GM21447 (cell line): ENCODE data around the gene PIP5K1B.

ENCODE experiments used
- ATAC-seq: cut with Tn5 transposase; IDR thresholded peaks from one replicate; pipeline ENCODE4 v1.9.1; 2021; ENCODE audit not compliant: unreplicated experiment

PIP5K1B gene

DNA sequence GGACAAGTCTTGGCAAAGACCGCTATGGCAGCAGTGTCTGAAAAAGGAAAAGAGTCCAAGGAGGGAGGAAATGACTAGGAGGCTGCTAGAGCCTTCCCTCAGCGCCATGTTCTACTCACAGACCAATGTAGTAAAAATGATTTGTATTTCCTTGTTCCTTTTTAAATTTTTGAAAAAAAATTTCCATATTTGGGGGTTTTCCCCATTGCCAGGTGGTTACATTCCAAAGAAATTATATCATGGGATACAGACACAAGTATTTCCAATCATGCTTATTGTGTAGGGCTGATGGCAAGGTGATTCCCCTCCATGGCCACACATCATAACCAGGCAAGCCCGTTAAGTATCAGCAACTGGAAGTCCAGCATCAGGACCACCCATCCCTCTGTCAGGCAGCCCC, 138.2 kb downstream of the PIP5K1B start:
- no peak for ATAC-seq

DNA sequence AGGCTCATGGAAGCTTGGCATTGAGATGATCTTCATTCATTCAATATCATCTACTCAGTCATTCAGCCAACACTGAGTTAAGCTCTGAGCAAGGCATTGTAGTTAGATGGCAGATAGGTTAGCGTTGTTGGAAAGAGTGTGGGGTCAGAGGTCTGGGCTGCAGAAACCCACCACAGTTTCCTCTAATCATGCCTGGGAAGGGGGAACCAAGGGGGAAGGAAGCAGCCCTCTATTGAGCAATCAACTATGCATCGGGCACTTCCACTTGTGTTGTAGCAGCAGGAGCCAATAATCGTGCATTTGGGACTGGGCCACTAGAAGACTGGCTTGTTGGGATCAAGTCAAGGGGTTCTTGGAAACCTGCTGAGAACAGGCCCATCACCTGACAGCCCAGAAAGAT, 139.1 kb downstream of the PIP5K1B start:
- no peak for ATAC-seq

DNA sequence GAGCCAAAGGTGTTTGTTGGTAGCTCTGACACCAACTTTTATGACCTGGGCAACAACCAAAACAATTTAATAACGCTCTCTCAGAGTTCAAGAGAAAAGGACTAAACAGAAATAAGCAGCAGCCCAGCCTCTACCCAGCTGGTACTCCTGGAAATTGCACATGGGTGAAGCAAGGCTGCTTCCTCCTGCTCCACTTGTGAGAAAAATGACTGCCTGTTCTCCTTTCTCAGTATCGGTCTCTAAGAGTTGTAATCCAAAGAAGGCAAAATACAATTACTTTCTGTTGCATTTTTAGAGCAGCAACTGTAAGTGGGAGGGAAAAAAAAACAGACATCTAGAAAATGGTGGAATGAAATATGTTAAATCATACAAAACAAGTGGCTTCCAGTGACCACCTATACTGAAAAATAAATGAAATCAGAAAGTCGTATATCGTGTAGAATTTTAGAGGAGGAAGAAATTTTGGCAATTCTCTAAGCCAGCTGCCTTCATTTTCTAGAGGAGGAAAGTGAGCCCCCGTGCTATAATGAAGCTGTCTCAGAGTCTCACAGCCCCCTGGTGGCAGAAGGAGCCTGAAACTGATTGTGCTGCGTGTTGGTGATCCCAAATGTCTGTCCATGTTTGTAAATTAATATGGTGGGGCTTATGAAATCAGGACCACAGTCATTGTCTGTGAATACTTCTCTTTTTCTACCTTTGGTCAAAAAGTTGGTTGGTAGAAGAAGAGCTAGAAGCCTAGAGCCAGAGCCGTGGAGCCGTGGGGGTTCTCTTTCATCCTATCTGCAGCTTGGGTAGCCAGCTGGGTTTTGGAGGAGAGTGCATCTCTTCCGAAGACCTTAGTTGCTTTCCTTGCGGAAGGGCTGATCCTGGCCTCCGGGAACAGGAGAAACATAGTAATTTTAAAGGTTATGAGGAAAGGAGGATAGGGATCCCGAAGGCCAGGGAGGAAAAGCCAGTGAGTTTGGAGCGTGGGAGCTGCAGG, 139.9 kb downstream of the PIP5K1B start:
- peak; percentile 68 for ATAC-seq

DNA sequence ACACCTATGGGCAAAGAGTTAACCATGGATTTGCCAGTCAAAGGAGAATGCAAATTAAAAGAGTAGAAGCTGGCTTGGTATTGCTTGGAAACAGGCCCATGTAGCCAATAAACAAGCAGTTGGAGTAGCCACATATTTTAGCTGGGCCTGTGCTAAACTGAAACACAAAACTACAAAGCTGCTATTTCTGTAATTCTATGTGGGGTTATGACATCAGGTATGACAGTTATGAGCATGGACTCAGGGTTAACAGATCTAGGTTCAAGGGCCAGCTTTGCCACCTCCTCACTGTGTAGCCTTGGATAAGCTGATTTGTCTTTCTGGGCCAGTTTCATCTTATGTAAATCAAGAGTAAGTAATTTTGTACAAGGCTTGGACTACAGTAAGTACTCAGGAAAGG, 142.7 kb downstream of the PIP5K1B start:
- no peak for ATAC-seq

DNA sequence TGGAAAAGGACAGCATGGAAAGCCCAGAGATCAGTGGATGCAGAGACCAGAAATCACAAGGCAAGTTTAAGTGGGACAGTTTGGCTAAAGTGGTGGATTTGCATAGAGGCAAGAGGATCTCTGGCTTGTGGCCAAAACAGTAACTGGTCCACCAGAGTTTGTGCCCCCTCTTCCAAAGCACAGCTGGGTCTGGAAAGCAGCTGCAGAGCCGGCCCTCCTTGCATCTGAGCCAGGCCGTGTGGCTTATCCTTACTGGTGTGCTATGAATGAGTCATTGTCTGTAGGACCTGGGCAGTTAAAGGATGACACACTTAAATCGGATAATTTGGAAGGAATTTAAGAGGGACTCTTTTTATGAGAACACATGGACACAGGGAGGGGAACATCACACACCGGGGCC, 146.6 kb downstream of the PIP5K1B start:
- no peak for ATAC-seq

DNA sequence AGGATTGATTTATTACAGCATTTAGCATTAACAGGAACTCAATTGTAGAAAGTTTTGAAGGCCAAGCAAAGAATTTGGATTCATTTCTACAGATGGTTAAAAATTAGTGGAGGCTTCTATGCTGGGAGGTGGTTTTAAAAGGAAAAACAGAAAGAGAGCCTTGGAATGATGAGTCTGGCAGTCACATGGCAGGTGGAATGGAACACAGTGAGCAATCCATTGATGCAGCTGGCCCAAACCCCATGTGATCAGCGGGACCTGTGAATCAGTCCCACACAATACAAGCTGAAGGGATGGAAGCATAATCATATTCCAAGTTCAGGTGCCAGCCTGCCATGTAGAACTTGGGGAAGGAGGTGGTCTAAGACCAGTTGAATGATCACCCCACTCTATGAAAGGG, 147.9 kb downstream of the PIP5K1B start:
- no peak for ATAC-seq

DNA sequence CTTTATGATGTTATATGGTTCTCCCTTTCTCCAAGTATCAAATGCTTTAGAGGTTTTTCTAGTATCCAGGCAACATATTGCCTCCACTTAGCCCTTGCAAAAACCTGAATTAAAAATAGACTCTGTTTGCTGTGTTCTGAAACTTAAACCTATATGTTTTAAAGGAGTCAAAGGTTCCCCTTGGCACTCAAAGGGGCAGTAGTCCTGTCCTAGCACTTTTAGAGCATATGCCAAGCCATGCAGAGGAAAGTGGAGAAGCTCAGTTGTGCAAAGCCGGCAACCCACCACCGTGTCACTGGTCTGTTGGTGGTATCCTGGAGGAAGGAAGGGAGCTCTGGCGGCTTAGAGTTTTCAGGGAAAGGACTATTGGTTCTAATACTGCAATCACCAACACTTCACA, 154.3 kb downstream of the PIP5K1B start:
- ATAC-seq, result no peak

DNA sequence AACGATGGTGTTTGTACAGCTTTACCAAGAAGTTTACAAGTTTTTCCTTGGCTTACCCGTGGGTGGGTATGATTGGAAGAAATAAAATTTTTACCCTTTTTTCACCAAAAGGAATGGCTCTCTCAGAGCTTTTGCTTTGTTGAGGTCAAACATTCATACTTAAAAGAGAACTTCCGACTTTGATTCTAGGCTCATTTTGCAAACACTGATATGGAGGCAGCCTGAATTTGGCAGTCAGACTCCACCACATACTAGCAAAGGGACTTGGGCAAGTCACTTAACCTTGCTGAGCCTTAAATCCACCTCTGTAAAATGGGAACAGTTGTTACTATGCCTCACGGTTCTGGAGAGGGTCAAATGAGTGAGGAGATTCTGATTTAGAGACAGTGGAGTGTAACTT, 155.4 kb downstream of the PIP5K1B start:
- ATAC-seq, result no peak

DNA sequence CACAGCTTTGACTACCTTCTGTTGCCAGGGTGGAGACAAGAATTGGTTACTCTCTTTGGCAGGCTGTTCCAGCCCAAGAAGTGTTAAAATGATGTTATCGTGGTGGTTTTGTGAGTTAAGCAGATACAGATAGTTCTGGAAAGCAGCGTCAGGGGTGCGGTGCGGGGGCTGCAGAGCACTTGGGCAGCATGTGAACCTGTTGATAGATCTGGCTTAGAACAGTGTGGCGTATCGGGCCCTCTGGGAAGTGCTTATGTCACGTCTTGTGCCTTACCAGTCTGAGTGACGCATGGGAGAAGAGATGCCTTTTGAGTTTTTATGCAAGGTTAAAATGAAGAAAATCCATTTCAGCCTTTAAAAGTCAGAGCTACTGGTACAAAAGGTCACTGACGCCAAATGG, 156.4 kb downstream of the PIP5K1B start:
- ATAC-seq, result no peak

DNA sequence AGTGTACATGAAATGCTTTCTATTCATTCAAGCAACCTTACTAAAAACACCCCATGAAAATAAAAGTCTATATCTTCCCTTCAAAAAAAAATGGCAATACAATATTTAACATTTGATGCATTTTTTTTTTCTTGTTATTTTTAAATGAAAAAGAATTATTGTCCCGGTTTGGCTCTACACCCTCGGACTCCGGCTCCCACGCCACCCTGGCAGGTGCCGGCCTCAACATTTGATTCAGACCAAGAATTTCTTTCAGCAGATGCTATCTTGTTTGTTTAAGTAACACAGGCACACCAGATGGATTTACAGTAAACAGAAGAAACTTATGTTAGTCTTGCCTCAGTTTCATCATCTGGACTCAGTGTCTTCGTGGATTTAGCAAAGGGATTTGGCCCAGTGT, 162.0 kb downstream of the PIP5K1B start:
- ATAC-seq, result no peak

DNA sequence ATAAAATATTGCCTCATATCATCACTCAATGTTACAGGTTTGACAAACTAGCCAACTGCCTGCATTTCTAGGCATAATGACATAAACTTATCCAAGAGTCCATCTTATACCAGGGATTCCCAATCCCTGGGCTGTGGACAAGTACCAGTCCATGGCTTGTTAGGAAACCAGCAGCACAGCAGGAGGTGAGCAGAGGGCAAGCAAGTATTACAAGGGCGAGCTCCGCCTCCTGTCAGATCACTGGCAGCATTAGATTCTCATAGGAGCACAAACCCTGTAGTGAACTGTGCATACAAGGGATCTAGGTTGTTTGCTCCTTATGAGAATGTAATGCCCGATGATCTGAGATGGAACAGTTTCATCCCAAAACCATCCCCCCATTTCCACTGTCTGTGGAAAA, 164.0 kb downstream of the PIP5K1B start:
- no peak for ATAC-seq

DNA sequence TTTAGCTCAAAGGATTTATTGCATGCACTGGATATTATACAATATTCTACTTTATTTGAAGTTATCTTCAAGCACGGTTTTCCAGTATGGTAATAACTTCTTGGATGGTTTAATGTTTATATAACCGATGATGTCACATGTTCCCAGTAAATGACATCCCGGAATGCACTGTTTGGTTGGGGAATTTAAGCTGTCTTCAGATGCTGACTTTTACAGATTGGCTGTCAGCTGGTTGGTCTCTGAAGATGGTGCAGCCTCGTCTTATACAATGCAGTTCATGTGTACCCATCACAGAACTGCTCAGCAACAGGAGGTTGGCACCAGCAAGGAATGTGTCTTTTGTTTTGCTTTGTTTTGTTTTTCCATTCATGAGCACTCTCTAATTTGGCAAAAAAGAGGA, 165.0 kb downstream of the PIP5K1B start:
- ATAC-seq, result no peak

DNA sequence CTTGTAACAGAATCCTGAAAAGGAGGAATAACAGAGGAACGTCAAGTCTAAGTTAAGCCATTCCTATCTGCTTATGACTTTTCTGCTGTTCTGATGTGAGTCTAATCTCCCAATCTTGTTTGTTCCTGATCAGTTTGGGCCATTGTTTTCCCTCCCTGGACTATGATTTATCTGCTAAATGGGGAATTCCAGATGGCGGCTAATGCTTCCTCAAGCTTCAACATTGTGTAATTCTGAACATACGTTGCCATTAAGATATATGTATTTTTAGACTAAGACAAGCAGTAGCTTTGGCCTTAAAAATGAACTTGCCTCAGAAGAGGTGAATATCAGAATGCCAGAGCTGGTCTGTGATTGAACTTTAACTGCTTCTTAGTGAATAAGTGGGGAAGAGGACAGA, 166.2 kb downstream of the PIP5K1B start:
- ATAC-seq, result no peak

DNA sequence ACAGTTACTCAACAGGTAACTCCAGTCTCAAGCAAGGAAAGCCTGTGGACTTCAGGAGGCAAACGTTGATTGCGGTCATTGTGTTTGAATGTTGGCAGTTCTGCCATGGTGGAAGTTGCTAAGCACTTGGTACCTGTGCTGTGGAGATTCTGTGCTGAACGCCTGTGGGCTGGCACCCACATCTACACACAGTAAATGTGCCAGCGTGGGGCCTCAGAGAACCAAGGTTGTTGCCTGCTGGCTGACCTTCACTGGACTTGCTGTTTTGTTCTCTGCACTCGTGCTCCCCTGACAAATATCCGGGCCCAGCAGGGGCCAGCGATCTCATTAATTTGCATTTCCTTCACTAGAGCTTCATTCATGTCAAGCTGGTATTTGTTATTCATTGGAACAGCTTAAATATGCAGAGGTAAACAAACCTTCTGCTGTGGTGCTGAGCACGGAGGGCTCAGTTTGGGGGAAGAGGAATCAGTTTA, 167.0 kb downstream of the PIP5K1B start:
- no peak for ATAC-seq

DNA sequence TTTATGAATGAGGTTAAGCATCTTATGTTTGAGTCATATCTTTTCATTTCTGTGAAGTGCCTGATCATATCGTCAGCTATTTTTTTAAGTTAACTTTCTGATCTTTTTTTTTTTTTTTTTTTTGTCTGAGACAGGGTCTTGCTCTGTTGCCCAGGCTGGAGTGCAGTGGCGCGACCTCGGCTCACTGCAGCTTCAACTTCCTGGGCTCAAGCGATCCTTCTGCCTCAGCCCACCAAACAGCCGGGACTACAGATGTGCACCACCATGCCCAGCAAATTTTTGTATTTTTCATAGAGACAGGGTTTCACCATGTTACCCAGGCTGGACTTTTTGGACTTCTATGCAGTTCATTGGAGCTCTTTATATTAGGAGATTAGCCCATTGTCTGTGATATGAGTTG, 168.1 kb downstream of the PIP5K1B start:
- no peak for ATAC-seq

DNA sequence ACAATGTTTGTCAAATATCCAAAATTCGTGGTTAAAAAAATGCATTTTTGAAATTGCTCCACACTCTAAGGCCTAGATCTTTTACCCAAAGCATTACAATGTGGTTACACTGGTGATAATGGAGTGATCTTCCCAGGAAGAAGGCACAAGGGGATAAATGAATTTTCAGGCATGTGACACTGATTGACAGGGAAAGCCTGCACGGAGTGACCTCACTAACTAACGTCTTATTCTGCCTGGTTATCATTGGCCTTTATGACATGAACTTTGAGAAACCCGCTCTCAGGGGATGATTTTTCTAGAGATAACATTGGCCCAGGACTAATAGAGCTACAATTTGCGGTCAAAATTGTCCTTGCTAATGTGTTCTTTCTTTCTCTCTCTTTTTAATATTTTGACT, 171.2 kb downstream of the PIP5K1B start:
- no peak for ATAC-seq

DNA sequence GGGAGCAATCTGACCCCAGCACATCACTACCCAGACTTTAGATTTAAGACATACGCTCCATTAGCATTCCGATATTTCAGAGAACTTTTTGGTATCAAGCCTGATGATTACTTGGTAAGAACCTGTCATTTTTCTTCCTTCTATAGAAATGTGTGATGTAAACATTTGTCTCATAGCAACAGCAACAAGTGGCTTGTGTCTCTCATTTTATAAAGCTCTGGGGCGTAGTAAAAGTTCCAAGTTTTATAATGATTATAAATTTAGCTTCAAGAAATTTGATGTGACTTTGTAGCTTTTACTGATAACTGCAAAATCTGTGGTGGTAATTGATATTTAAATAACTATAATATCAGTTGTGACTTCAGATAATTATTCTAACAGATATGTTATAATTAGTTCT, 171.6 kb downstream of the PIP5K1B start:
- ATAC-seq, result no peak

DNA sequence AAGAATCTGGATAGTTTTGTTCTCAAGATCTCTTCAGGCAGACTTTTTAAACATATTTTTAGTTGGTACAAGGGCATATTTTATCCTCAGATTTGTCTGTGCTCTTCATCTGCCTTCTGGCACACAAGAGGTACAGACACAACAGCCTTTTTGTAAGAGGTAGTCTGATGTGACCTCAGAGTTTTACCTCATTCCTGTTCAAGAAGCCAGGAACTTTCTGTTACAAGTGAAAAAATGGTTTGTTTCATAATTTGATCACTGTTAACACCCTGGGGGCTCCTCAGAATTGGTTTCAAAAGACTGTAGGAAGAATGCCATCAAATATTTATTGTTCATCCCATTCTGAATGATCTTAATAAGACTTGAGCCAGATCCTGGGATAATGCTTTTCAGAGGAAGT, 172.2 kb downstream of the PIP5K1B start:
- no peak for ATAC-seq

DNA sequence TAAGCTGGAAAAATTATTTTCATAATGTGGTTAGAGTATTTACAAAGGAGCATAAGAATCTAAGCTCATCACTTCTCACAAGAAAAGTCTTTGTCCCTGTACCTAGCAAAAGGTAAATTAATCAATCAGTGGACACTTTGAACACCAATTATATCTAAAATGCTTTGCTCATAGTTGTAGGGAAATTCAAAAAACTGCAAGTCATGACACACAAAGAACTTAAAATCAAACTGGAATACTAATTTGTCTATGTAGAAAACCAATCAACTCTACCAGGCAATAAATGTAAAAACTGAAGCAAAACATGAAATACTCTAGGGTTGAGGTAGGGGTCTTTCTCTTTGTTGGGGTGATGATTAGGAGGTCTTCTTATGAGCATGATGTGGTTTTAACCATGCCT, 173.4 kb downstream of the PIP5K1B start:
- no peak for ATAC-seq

DNA sequence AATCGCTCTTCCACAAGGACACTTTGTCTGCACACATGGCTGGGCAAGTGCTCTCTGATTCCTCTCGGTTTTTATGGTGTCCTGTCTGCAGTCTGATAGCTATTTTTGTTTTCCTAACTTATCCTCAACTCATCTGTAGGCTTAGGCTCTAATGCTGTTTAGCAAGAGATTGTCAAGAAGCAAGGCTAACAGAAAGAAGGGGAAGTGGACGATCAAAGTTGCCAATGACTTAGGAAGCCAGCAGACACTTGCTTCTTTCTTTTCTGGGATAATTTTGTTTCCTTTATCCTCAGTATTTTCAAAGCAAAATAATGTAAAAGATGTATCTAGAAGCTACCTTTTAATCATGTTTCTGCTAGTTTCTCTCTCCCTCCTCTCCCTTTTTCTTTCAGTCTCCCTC, 178.2 kb downstream of the PIP5K1B start:
- ATAC-seq, result no peak

DNA sequence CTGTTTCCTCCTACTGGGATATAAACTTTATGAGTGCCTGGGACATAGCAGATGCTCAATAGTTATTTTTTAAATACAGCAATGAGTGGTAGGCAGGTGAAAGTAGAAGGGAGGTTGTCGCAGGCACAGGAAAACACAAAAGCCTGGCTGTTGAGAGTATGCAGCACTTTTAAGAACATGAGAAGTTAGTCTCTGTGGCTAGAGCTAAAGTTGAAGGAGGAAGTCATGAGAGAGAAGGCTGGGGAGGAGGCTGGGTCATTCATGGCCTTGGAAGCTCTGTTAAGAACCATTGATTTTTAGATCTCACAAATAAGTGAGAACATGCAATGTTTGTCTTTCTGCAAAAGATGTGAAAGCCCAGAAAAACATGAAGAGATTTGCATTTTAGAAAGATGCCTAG, 182.2 kb downstream of the PIP5K1B start:
- no peak for ATAC-seq

DNA sequence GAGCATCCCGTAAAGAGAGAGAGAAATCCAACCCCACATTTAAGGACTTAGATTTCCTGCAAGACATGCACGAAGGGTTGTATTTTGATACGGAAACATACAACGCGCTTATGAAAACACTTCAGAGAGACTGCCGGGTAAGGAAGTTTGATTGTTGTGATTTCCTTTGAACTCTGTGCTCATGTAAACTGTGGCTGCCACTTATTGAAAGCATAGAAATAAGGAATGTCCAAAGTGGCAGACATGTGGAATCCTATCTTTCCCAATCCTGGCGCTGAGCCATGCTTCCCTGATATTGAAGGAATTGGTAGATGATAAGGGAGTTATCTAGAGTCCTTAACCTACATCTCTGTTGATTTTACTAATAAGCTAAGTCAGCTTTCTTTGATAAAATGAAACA, 189.5 kb downstream of the PIP5K1B start:
- no peak for ATAC-seq
